T47D (cell line): ENCODE measurements around the gene HSF2BP.
"Not testable (repeated sequence)": the region's sequence is repeated elsewhere in the genome, so short reads cannot be mapped to it uniquely, and the experiment has no call there.

Source experiments
- DNase-seq, 2 experiments: peaks; one replicate each; pipeline versions ENCODE4 v3.0.0 to v3.0.0-alpha.2; 2011 to 2012; ENCODE audit warnings: low read depth in 1 of 2, low spot score in 1 of 2
- JUND ChIP-seq: IDR thresholded peaks from 2 replicates; pipeline ENCODE4 v1.6.1; 2012; ENCODE audit warnings: low read depth
- in situ Hi-C: cut with HindIII; loops from 2 replicates; pipeline ENCODE4 v1.10.0; 2016; ENCODE audit warnings: low sequenced_read_pairs, low pct_unique_long_range_greater_than_20kb

The HSF2BP gene

DNA sequence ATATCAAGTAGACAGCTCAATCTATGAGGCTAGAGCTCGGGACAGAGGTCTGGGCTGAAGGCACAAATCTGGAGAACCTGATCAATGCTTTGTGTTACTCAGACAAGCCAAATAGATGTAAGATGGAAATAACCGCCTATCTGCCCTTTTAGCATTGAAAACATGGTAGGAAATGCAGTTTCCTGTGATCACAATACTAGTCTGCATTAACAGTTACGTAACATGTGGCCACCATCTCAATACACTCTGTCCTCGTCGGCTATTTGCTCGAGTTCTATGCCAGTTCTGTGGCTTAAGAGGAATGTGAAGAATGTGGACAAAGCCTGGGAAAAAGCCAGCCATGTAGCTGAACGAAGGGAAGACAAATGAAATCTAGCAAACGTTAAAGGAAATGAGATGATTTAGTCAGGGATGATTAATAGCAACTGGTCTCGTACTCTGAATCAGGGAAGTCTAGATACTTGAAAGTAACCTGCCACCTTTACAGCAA, 73.3 kb downstream of the HSF2BP start:
- peak; percentile 35 to 97 for DNase-seq
- TF ChIP-seq JUND = no peak
- in situ Hi-C loops = no loop called here

- in situ Hi-C loops = no loop called here
Measured at GRCh38 chr21:43585514-43585913, 73.8 kb downstream of the HSF2BP start.

GRCh38 chr21:43581453-43581852, 77.8 kb downstream of the HSF2BP start:
- DNase-seq = no peak
- in situ Hi-C loops = no loop called here
- no peak for TF ChIP-seq JUND

More at GRCh38 chr21:43585514-43585913, 73.8 kb downstream of the HSF2BP start:
- DNase-seq = no peak
- TF ChIP-seq JUND = no peak

DNA sequence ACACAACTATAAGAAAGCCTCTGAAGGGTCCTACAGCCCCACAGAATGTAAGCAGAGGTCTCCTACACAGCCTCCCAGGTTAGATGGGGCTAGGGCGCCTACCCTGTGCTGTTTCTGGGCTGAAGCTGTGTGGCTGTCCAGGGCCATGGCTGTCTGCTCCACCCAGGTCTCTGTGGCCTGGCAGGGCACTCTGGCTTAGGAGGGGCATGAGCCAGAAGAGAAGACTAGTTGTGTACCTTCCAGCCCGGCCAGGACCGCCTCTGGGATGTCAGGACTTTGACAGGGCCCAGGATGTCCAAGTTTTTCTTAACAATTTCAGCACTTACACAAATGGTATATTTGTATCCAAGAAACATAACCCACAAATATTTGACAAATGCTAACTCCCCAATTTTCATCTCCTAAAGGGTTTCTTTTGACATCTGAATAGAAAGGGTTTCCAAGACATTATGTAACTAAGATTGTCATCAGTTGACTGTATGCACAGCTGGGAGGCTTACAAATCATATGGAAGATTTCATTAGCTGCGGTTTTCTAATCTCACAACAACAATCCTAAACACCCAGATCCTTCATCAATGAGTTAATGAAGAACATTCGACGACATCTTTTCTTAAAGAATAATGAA, 80.5 kb downstream of the HSF2BP start:
- in situ Hi-C loops = no loop called here
- TF ChIP-seq JUND = peak; percentile 52; the same call in 1 of the 2 replicates

GRCh38 chr21:43575473-43575844, 83.8 kb downstream of the HSF2BP start:
- in situ Hi-C loops = no loop called here
- no peak for DNase-seq
- no peak for TF ChIP-seq JUND

More for the DNA sequence above, 80.5 kb downstream of the HSF2BP start:
- peak in 1 of 2 experiments; percentile 82 for DNase-seq

- DNase-seq = no peak
- in situ Hi-C loops = no loop called here
- TF ChIP-seq JUND = no peak
Measured at GRCh38 chr21:43574741-43575472, 84.4 kb downstream of the HSF2BP start.

- no peak for DNase-seq
- in situ Hi-C loops = no loop called here
- TF ChIP-seq JUND = no peak
Measured at GRCh38 chr21:43573921-43574320, 85.4 kb downstream of the HSF2BP start.

DNA sequence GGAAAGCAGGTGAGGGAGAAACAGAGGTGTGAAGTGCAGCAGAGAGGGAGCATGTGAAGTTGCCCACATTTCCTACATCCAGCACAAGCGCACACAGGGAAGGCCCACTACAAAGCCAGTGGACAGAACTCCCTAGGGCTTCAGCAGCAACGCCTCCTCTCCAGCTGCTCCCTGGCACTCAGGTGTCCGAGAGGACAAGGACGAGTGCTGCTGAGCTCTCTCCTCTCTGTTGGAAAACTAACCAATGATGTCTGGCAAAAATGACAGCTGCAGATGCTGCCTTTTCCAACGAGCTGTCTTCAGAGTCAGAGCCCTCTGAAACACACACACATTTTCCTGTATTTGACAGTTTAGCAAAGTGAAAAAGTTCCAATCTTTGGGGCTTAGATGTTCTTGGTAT, 86.8 kb downstream of the HSF2BP start:
- in situ Hi-C loops = no loop called here
- DNase-seq = no peak
- TF ChIP-seq JUND = no peak

DNA sequence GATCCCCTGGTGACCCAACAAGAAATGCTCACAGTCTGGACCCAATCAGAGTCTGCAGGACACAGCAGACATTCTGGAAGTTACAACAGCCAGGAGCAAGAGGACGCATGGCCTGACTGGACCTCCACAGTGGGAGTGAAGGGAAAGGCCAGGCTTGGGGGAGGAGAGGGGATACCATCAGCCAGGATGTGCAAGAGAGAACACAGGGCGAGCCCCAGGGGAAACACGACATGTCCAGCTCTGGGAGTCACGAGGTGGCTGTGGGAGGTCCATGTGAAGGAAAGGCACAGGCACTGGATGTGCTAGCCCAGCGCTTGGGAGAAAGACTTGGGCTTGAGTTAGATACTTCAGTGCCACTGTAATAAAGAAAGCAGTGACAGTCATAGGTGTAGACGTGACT, 87.3 kb downstream of the HSF2BP start:
- in situ Hi-C loops = no loop called here
- DNase-seq = no peak
- TF ChIP-seq JUND = no peak

GRCh38 chr21:43570195-43570594, 89.1 kb downstream of the HSF2BP start:
- in situ Hi-C loops, DNase-seq: not testable (repeated sequence)

DNA sequence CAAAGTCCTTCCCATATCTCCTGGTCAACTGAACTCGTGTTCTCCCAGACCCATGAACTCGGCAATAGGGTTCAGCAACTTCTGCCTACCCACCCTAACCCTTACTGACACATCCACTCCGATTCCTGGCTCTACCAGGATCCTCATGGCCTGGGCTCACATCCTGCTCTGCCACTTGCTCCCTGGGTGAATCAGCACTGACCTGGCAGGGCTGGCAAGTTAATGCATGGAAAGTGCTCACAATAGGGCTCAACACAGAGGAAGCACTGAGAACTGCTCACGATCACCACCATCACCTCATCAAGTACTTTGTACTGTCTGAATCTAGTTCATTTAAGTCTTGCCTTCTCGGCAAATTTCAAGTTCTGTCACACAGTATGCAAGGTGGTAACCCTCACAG, 96.8 kb downstream of the HSF2BP start:
- DNase-seq, in situ Hi-C loops: not testable (repeated sequence)

GRCh38 chr21:43540561-43540960, 118.7 kb downstream of the HSF2BP start:
- DNase-seq, in situ Hi-C loops: not testable (repeated sequence)

DNA sequence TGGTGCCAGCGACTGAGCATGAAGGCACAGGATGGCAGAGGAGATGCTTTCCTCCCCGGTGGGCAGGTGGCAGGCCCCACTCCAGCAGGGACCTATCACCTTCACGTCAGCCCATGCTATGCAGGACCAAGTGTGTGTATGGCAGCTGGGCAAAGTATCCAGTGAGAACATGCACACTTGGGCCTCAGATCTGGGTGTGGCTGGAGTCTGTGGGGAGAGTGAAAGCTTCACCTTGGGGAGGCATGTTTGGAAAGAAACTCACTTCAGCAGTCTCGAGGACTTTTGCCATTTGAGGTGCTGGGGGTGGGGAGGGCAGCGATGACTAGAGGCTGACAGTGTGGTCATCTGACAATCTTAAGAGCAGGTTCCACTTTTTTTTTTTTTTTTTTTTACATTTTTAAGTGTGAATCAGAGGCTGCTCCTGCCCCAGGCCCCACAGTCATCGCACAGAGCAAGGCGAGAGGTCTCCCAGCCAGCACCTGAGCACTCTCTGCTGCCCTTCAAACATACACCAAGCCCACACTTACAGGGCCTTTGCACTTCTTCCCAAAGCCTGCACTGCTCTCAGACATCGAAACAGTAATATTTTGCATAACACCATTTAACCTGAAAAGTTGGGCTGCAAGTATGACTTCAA, 136.7 kb downstream of the HSF2BP start:
- in situ Hi-C loops = not testable (repeated sequence)

GRCh38 chr21:43517701-43518100, 141.6 kb downstream of the HSF2BP start:
- in situ Hi-C loops, DNase-seq: not testable (repeated sequence)

More for the DNA sequence above, 136.7 kb downstream of the HSF2BP start:
- not testable (repeated sequence) for DNase-seq

- in situ Hi-C loops, DNase-seq: not testable (repeated sequence)
Measured at GRCh38 chr21:43516860-43517627, 142.2 kb downstream of the HSF2BP start.

- in situ Hi-C loops, DNase-seq: not testable (repeated sequence)
Measured at GRCh38 chr21:43516295-43516847, 142.9 kb downstream of the HSF2BP start.

DNA sequence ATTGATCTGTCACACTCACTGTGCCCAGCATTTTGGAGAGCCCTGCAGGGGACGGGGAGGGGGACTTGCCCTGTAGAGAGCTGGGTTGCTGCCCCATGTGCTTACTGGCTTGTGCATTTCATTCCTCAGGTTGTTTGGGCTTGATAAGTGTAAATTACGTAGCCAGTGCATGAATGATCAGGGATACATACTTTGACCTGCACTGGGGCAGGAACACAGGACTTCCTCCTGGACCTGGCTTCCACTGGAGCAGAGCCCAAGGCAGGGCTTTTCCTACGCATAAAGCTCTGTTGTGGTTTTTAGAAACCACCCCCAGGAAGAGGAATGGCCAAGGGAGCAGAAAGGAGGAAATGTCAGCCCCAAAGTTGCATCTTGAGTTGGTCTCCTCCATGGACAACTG, 144.5 kb downstream of the HSF2BP start:
- DNase-seq, in situ Hi-C loops: not testable (repeated sequence)
